ENCODE data around the gene NUDT9. TPM values are rescaled to one million over a fixed set of nuclear protein-coding genes. Genes with fewer than 3 reads are reported as not detected.
"Not testable (repeated sequence)": the region's sequence is repeated elsewhere in the genome, so short reads cannot be mapped to it uniquely, and the experiment has no call there.

NUDT9 gene
- total RNA-seq, 4 donors from 2014 or later, result 23.1 to 40.9 (median 39.0) TPM

GRCh38 chr4:87410679-87411078, 11.7 kb upstream of the NUDT9 start:
- no peaks in the 10 kb centered on the region for H3K9me3 ChIP-seq
- no peak overlapping the region for H3K4me3 ChIP-seq
- no peaks in the 10 kb centered on the region for H3K4me1 ChIP-seq
- intact Hi-C loops (cut with DNase I; ENCODE audit: low total_unique reads), result no loop called here
- no peaks in the 10 kb centered on the region for H3K27me3 ChIP-seq
- no peaks in the 10 kb centered on the region for H3K36me3 ChIP-seq
- TF ChIP-seq, protein P1, sequence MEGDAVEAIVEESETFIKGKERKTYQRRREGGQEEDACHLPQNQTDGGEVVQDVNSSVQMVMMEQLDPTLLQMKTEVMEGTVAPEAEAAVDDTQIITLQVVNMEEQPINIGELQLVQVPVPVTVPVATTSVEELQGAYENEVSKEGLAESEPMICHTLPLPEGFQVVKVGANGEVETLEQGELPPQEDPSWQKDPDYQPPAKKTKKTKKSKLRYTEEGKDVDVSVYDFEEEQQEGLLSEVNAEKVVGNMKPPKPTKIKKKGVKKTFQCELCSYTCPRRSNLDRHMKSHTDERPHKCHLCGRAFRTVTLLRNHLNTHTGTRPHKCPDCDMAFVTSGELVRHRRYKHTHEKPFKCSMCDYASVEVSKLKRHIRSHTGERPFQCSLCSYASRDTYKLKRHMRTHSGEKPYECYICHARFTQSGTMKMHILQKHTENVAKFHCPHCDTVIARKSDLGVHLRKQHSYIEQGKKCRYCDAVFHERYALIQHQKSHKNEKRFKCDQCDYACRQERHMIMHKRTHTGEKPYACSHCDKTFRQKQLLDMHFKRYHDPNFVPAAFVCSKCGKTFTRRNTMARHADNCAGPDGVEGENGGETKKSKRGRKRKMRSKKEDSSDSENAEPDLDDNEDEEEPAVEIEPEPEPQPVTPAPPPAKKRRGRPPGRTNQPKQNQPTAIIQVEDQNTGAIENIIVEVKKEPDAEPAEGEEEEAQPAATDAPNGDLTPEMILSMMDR (IDR thresholded peaks at IDR 0.05), result no peak
- no peak for TF ChIP-seq POLR2A (IDR thresholded peaks at IDR 0.05)
- DNase-seq, result no peak
- H3K27ac ChIP-seq, result no peak overlapping the region

DNA sequence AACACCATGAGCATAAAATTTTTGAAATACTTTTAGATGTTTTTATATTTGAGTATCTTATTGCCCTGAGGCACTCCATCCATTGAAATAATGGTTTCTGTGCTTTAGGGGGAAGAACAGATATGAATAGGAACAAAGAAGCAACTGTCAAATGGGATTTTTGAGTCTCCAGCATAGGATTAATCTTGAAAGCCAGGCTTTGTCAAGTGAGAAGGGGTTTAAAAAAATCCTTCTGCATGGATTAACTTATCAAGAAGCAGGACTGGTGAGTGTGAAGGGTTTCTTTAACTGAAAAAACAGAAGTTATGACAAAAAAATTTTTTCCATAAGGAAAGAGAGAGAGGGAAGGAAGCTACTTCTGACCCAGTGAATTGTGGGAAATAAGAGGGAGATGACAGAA, 7.6 kb upstream of the NUDT9 start:
- no peaks in the 10 kb centered on the region for H3K4me1 ChIP-seq
- no peaks in the 10 kb centered on the region for H3K9me3 ChIP-seq
- DNase-seq, result no peak
- no peak for TF ChIP-seq POLR2A (IDR thresholded peaks at IDR 0.05)
- TF ChIP-seq, protein P1 (IDR thresholded peaks at IDR 0.05), result no peak
- no peak overlapping the region for H3K4me3 ChIP-seq
- no peaks in the 10 kb centered on the region for H3K27me3 ChIP-seq
- no peak overlapping the region for H3K27ac ChIP-seq
- intact Hi-C loops (cut with DNase I; ENCODE audit: low total_unique reads), result no loop called here
- H3K36me3 ChIP-seq, result no peaks in the 10 kb centered on the region

DNA sequence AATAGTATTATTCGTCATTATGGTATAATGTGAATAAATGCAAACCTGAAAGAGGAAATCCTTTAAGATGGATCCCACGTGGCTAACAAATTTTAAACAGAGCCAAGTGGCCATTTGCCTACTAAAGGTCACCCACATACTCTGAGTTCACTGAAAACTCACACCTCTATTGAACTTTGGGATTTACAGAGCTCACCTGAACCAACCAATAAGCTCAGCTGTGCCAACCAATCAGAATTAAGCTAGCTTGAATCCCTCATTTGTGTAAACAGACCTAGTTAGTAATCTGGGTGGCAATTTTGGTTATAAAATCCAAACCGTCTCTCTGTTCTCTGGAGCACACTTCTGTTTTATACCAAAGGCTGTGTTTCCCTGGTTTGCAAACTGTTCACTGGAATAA, 5.4 kb upstream of the NUDT9 start:
- Histone ChIP-seq H3K4me1 (no peaks in the 10 kb centered on the region), H3K9me3 (no peaks in the 10 kb centered on the region), H3K27ac (no peak overlapping the region), H3K27me3 (no peaks in the 10 kb centered on the region), H3K36me3 (no peaks in the 10 kb centered on the region), H3K4me3 (no peak overlapping the region)
- no peak for TF ChIP-seq POLR2A (IDR thresholded peaks at IDR 0.05)
- TF ChIP-seq, protein P1 (IDR thresholded peaks at IDR 0.05), result no peak
- intact Hi-C loops (cut with DNase I; ENCODE audit: low total_unique reads), result no loop called here
- no peak for DNase-seq

DNA sequence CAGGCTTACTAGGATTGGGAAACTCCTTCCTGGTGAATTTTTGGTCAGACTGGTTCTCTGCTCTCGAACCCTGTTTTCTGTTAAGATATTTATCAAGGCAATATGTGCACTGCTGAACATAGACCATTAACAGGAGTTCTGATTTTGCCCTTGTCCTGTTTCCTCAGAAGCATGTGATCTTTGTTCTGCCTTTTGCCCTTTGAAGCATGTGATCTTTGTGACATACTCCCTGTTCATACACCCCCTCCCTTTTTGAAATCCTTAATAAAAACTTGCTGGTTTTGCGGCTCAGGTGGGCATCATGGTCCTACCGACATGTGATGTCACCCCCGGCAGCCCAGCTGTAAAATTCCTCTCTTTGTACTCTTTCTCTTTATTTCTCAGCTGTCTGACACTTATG, 4.0 kb upstream of the NUDT9 start:
- intact Hi-C loops (cut with DNase I; ENCODE audit: low total_unique reads), result not testable (repeated sequence)

DNA sequence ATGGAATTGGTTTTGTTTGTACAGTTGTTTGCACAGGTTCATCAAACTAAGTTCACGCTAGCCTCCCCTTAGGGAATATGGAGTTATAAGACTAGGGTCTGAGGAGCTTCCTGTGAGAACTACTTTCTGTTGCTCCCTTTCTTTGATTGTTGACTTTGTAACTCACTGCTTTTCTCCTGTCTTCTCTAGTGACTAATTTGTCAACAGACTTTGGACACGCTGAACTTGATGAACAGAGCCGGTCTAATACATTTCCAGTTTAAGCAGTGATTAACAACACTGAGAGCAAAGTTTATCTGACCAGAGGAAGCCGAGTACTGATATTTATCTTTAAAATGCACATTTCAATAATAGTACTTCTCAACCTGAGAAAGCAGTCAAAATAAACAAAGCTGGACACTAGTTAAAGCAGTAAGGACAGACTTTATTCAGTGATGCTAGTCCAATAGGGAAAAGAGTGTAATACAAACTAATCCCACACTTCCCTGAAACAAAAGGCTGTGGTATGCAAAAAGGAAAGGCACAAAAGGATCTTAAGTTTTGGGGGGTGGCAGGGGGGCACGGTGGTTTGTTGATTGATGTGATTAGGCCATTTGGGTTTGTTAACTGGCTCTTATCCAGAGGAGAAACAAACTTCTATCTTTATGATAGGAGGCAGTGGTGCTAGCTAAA, 2.7 kb upstream of the NUDT9 start:
- Histone ChIP-seq H3K27me3 (no peaks in the 10 kb centered on the region), H3K36me3 (no peaks in the 10 kb centered on the region), H3K4me1 (no peaks in the 10 kb centered on the region), H3K4me3 (no peak overlapping the region), H3K27ac (no peak overlapping the region), H3K9me3 (no peaks in the 10 kb centered on the region)
- no peak for DNase-seq
- TF ChIP-seq, protein P1 (IDR thresholded peaks at IDR 0.05), result no peak
- intact Hi-C loops (cut with DNase I; ENCODE audit: low total_unique reads), result no loop called here

More for the DNA sequence above, 4.0 kb upstream of the NUDT9 start:
- H3K27me3 ChIP-seq, H3K4me1 ChIP-seq, H3K36me3 ChIP-seq, DNase-seq, H3K4me3 ChIP-seq, H3K9me3 ChIP-seq, H3K27ac ChIP-seq: not testable (repeated sequence)
